Common myeloid progenitor, CD34-positive (primary cell): ENCODE measurements around the gene RPL28.

ENCODE experiments used
- CTCF ChIA-PET: fragments of 350-600 bp; sonication (Branson Sonifier 250); formaldehyde crosslinking; loops from one replicate; lab custom pipeline; 2021; ENCODE audit warnings: antibody characterized with exemption; lab: Charles Lee
- POLR2A ChIA-PET: fragments of 350-600 bp; sonication (Branson Sonifier 250); formaldehyde crosslinking; loops from one replicate; lab custom pipeline; 2021; ENCODE audit warnings: antibody characterized with exemption; lab: Charles Lee
- DNase-seq, 3 donors: peaks; one replicate each; pipeline versions ENCODE4 v3.0.0 to v3.0.0-alpha.2; 2013
- H3K27ac ChIP-seq, 2 experiments: 1 replicate in 1 of 2; 2 replicates in 1 of 2; pipeline ENCODE4 v1.7.0; 2013; ENCODE audit warnings: inconsistent platforms in 2 of 2, low read length in 2 of 2, mild to moderate bottlenecking in 2 of 2, low read depth in 1 of 2, moderate library complexity in 1 of 2; ENCODE audit not compliant: severe bottlenecking in 2 of 2, insufficient read depth in 1 of 2, poor library complexity in 1 of 2
- H3K27me3 ChIP-seq, 5 experiments: replicated peaks in 2 of 5; 1 replicate in 3 of 5; 2 replicates in 2 of 5; pipeline versions ENCODE4 v1.6.1 to v1.7.0; 2013; ENCODE audit warnings: low read length in 4 of 5, mild to moderate bottlenecking in 2 of 5, moderate library complexity in 2 of 5, inconsistent platforms in 1 of 5; ENCODE audit not compliant: insufficient read depth in 5 of 5, control insufficient read depth in 4 of 5
- H3K36me3 ChIP-seq, 4 experiments: 1 replicate in 2 of 4; 2 replicates in 2 of 4; pipeline versions ENCODE4 v1.6.1 to v1.7.0; 2013; ENCODE audit warnings: low read length in 3 of 4, control low read depth in 1 of 4, mild to moderate bottlenecking in 1 of 4; ENCODE audit not compliant: control insufficient read depth in 4 of 4, insufficient read depth in 4 of 4
- H3K4me1 ChIP-seq, 4 experiments: 1 replicate in 3 of 4; 2 replicates in 1 of 4; pipeline versions ENCODE4 v1.6.1 to v1.7.1; 2013; ENCODE audit warnings: low read length in 3 of 4, mild to moderate bottlenecking in 3 of 4, control low read depth in 1 of 4, inconsistent platforms in 1 of 4, moderate library complexity in 1 of 4; ENCODE audit not compliant: control insufficient read depth in 4 of 4, insufficient read depth in 4 of 4; ENCODE audit errors: control extremely low read depth in 1 of 4
- H3K4me3 ChIP-seq, 7 experiments: 1 replicate in 4 of 7; 2 replicates in 3 of 7; pipeline versions ENCODE4 v1.5.1 to v1.7.0; 2013; ENCODE audit warnings: mild to moderate bottlenecking in 7 of 7, low read length in 6 of 7, moderate library complexity in 6 of 7, inconsistent platforms in 2 of 7, low read depth in 2 of 7, control low read depth in 1 of 7; ENCODE audit not compliant: insufficient read depth in 4 of 7, control insufficient read depth in 1 of 7; ENCODE audit errors: extremely low read depth in 1 of 7
- H3K9me3 ChIP-seq, 5 experiments: 1 replicate in 4 of 5; 2 replicates in 1 of 5; pipeline versions ENCODE4 v1.6.1 to v1.7.1; 2013; ENCODE audit warnings: low read length in 4 of 5, mild to moderate bottlenecking in 2 of 5, inconsistent platforms in 1 of 5, low read depth in 1 of 5, moderate library complexity in 1 of 5; ENCODE audit not compliant: control insufficient read depth in 4 of 5, insufficient read depth in 2 of 5; ENCODE audit errors: control extremely low read depth in 1 of 5
- WGBS: methylation state at CpG from one replicate; pipeline ENCODE4 v1.1.5; 2013; ENCODE audit not compliant: insufficient coverage; 5-methylcytosine and 5-hydroxymethylcytosine counted together

The RPL28 gene

DNA sequence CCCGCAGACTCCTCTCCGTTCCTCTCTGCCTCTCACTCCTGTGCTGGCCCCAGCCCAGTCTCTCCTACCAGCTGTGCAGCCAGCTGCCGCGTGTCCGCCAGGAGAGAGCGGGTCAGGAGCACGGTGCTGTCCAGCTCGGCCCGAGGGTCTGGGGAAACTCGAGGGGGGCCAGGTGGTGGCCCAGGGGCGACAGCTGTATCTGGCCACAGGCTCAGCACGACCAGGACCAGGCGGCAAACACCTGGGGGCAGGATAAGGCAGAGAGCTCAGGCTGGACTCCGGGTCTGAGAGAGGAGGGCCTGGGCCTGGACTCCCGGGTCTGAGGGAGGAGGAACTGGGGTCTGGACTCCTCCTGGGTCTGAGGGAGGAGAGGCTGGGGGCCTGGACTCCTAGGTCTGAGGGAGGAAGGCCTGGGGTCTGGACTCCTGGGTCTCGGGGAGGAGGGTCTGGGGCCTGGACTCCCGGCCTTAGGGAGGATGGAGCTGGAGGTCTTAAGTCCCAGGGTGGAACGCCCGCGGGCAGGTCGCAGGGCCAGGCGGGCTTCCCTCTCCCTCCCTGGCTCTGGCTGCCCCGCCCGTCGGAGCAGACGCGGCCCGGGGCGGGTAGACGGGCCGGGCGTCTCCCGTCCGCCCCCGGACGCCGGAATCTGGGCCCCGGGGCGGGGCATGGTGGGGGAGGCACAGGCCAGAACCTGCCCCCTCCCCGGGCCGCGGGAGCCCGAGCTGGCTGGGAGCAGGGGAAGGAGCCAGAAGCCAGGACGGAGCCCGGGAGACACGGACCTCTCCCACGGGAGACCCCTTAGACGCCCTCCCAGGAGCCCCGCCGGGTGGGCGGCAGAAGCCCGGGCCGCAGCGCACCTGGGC lies 16.8 kb upstream of the RPL28 start:
- peak in 2 of 3 donors; percentile 20 to 27 for DNase-seq
- ChIA-PET POLR2A (no interaction called here), CTCF (interaction anchor here (0.9 to 1.2 kb wide), 2 partner anchors 20 to 65 kb away, joined by 3 to 6 read pairs; no protein-coding TSS in a partner anchor)
- Histone ChIP-seq H3K9me3 (no peaks in the 10 kb centered on the region), H3K4me1 (peaks cover 0 to 26% (median 19%) of the 10 kb centered on the region in 4 experiments), H3K4me3 (peak overlapping the region in 2 of 7 experiments; percentile 28 to 38), H3K27ac (no peak overlapping the region), H3K27me3 (peaks cover 0 to 64% (median 15%) of the 10 kb centered on the region in 5 experiments), H3K36me3 (no peaks in the 10 kb centered on the region)
- 22% methylated on average over 37 of the region's 54 CpGs for WGBS

DNA sequence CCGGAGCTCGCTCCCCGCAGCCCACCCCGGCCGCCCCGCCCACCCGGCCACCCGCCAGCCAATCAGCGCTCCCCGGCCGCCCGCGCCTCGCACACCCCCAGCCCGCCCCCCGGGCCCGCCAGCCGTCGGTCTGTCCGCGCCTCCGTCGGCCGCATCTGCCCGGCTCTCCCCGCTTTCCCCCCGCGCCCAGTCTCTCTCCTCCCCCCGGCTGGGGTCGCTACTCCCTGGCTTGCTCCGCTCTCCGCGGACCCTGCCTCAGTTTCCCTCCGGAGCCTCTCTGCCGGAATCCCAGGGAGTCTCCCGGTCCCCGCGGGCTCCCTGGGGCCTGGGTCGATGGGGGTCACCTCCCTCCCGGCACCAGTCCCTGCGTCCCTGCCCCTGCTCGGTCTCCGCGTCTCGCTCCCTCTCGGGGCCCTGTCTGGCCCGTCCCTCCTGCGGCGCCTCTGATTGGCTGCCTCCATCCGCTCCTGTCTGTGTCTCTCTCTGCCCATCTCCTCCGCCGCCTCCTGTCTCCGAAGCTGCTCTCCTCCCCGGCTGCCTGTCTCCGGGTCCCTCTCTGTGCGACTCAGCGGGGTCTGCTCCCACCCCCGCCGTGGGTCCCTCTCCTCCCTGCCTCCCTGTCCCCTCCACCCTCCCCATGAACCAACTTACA lies 16.0 kb upstream of the RPL28 start:
- peak in 2 of 3 donors; percentile 20 for DNase-seq
- 2% methylated on average over 33 of the region's 59 CpGs for WGBS
- ChIA-PET CTCF (no interaction called here), POLR2A (no interaction called here)
- Histone ChIP-seq H3K27me3 (peaks cover 0 to 72% (median 15%) of the 10 kb centered on the region in 5 experiments), H3K4me3 (peak overlapping the region in 3 of 7 experiments; percentile 26 to 57 (median 36)), H3K9me3 (no peaks in the 10 kb centered on the region), H3K4me1 (peaks cover 0 to 27% (median 20%) of the 10 kb centered on the region in 4 experiments), H3K36me3 (no peaks in the 10 kb centered on the region), H3K27ac (no peak overlapping the region)

DNA sequence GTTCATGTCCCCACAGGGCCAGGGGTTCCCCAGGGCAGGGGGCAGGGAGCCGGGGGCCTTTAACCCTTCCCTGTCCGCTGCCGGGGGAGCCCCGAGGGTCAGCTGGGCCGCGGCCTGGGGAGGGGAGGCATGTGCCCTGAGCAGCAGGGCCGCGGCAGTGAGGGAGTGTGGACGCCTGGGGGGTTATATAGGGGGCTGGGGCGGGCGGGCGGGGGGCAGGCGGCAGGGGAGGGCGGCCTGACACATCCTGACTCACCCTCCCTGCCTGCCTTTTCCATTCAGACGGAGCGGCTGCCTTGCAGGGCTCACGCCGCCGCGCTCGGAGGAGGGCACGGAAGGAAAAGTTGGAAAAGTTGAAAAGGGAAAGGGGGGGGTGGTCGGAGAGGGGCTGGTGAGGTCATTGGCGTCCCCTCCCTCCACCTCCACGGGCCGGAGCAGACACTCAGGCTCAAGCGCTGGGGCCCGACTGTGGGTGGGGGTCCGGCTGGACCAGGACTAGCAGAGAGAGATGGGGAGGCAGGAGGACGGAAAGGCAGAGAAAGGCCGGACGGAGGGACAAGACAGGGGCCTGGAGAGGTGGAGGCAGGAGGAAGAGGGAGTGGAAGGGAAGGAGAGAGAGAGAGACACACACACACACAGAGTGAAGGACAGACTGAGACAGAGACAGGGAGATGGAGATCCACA lies 15.3 kb upstream of the RPL28 start, which contains the start of gene IL11:
TSS of gene IL11 (minus strand) at position 159 of the 684 bp plus-strand sequence. CDS start at position 6, 153 bp downstream.
- Histone ChIP-seq H3K36me3 (no peaks in the 10 kb centered on the region), H3K27ac (no peak within 1 kb of the TSS), H3K4me3 (peak within 1 kb of the TSS in 3 of 7 experiments; percentile 26 to 57 (median 36)), H3K27me3 (peaks cover 0 to 77% (median 18%) of the 10 kb centered on the region in 5 experiments), H3K9me3 (no peaks in the 10 kb centered on the region), H3K4me1 (peaks cover 0 to 27% (median 20%) of the 10 kb centered on the region in 4 experiments)
- CTCF ChIA-PET: interaction anchor here (1.3 kb wide), 1 partner anchor 48 kb away, joined by 3 read pairs; no protein-coding TSS in a partner anchor
- POLR2A ChIA-PET: no interaction called here
- DNase-seq: no peak
- 17% methylated on average over 5 of the region's 32 CpGs for WGBS

DNA sequence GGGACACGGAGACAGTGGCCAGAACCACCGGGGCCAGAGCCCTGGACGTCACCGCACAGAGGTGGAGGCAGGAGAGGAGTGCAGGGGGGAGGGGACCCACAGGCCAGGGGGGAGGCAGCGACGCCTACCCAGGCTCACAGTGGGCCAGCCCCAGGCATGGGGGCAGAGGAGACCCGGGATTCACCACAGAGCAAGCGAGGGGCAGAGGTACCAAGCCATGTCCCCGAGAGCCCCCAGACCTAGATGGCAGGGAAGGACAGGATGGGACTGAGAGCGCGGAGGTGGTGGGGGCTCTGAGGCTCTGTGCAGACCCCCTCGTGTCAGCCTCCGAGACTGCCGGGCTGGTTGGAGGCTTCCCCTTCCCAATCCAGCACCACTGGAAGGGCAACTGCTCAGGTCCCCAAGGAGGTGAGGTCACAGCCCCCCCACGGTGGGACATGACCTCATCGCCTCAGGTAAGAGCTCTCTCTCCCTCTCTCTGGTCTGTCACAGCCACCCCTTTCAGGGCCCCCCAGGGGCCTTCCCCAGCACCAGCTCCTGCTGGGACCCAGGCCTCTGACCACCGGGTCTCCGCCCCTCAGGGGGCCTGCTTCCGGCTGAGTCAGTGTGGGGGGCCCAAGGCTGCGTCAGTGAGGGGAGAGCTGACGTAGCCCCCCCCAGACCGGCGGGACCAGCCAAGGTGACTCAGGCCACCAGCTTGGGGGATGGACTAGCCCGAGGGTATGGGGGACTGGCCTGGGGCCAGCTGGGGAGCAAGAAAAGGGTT lies 13.2 kb upstream of the RPL28 start:
- no peak overlapping the region for H3K27ac ChIP-seq

DNA sequence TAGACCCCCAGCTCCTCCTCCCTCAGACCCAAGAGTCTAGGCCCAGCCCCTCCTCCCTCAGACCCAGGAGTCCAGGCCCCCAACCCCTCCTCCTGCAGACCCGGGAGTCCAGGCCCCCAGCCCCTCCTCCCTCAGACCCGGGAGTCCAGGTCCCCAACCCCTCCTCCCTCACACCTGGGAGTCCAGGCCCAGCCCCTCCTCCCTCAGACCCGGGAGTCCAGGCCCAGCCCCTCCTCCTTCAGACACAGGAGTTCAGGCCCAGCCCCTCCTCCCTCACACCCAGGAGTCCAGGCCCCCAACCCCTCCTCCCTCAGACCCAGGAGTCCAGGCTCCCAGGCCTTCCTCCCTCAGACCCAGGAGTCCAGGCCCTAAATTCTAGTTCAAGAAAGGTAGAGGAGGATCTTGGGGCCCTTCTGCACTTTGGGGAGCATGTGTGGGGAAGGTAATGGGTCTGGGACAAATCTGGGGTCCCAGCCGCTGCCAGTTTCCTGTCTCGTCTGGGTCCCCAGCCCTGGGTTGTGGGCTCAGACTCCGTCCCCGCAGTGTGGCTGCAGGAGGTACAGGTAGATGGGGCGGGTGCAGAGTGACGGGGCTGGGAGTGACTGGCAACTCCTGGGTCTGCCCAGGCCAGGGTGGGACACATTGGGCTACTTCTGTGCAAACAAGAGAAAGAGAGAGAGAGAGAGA lies 12.3 kb upstream of the RPL28 start:
- 63% methylated on average over 4 of the region's 9 CpGs for WGBS
- H3K4me1 ChIP-seq: peaks cover 0 to 27% (median 20%) of the 10 kb centered on the region in 4 experiments
- no peak overlapping the region for H3K4me3 ChIP-seq
- H3K27me3 ChIP-seq: peaks cover 0 to 89% (median 19%) of the 10 kb centered on the region in 5 experiments
- no peak overlapping the region for H3K27ac ChIP-seq
- DNase-seq: no peak
- H3K36me3 ChIP-seq: no peaks in the 10 kb centered on the region
- POLR2A ChIA-PET: interaction anchor here (1.4 kb wide), 1 partner anchor 10 kb away, joined by 4 read pairs; the partner anchor contains the start of gene TMEM238
- CTCF ChIA-PET: interaction anchor here (0.6 to 1.2 kb wide), 3 partner anchors 10 to 84 kb away, joined by 3 to 5 read pairs (median 3); partner anchors contain the start of gene GARIN5B
- H3K9me3 ChIP-seq: no peaks in the 10 kb centered on the region

More for the DNA sequence above, 13.2 kb upstream of the RPL28 start:
- Histone ChIP-seq H3K4me3 (no peak overlapping the region), H3K27me3 (peaks cover 0 to 92% (median 21%) of the 10 kb centered on the region in 5 experiments), H3K4me1 (peaks cover 0 to 27% (median 20%) of the 10 kb centered on the region in 4 experiments), H3K36me3 (no peaks in the 10 kb centered on the region), H3K9me3 (no peaks in the 10 kb centered on the region)
- CTCF ChIA-PET: interaction anchor here (1.1 to 1.2 kb wide), 2 partner anchors 9 to 79 kb away, joined by 3 to 5 read pairs; partner anchors contain the start of gene GARIN5B
- POLR2A ChIA-PET: interaction anchor here (0.7 to 1.4 kb wide), 2 partner anchors 11 to 118 kb away, joined by 3 to 4 read pairs; partner anchors contain the start of gene TMEM238
- 52% methylated on average over 9 of the region's 24 CpGs for WGBS
- DNase-seq: peak; percentile 69 to 88 (median 86)
